ENCODE results near the gene FBLN2.

The FBLN2 gene

GRCh38 chr3:13533885-13534301 is 15.0 kb upstream of the FBLN2 start:
- no peak for DNase-seq

DNA sequence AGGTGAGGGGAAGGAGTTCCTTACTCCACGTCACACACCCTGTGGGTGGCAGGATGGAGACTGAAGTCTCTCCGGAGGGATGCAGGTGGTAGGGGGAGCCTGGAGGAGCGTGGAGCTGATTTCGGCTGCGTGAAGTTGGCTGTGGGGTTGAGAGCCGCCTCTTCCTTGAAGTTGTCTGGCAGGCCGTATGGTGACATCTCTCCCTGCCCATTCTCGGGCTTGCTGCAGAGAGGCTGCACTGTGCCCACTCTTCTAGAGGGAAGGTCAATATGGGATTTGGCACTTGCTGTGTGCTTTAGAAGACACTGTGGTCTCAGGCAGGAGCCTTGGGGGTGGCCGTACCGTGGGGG is 13.4 kb upstream of the FBLN2 start:
- DNase-seq = no peak

DNA sequence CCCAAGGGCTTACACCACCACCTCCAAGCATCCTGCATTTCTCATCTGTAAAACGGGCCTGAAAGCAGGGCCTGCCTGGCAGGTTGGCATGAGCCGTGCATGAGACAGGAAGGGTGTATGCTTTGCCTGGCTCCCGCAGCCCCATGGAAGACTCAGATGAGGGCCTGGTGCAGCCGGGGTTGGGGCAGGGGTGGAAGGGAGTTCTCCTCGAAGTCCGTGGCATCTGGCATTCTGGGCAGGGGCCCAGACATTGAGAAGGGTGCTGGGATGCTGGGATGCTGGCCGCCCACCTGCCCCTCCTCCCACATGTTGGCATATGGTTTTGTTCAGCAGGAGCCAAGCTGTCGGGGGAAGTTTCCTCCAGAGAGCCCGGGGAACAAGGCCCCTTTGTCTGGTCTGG is 13.0 kb upstream of the FBLN2 start:
- no peak for DNase-seq

- DNase-seq = no peak
These were observed 12.5 kb upstream of the FBLN2 start for GRCh38 chr3:13536432-13536831.

- no peak for DNase-seq
These were observed 12.1 kb upstream of the FBLN2 start for GRCh38 chr3:13536832-13537231.

DNA sequence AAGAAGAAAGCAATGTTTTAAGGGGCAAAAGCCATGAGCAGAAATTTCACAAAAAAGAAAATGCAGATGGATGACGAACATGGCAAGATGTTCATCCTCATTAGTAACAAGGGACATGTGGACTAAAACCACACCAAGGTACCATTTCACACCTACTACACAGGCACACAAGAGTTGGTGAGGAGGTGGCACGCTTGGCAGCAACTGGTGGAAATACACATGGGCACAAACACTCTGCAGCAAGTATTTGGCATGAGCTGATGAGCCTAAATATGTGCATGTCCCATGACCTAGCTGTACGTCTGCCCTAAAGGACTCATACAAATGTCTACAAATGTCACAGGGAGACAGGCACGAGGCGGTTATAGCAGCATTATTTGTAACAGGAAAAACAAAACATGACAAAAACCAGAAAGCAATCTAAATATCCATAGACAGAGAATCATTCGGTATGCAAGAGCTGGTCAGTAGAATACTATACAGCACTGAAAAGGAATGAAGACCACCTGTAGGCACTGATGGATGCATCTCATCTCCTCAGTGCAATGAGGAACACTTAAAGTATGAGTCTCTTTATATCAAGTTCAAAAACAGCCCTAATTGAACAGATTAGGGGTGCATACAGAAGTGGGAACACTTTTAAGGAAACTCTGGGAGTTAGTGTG is 11.5 kb upstream of the FBLN2 start:
- no peak for DNase-seq

DNA sequence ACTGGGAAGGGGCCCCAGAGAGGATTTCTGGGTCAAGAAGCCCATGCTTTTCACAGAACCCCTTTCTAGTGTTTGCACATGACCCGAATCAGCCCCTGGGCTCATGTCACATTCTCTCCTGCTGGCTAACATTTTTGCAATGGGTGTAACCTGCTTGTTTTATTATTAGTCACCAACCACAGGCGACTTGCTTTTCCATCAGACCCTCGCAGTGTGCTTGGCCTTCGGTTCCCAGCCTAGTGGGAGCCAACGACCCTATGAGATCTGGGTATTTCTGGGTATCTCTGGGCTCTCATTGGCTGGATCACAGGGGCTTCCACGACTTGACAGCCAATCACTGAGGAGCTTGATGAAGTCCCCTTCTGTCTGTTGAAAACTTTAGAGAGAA is 11.0 kb upstream of the FBLN2 start:
- DNase-seq = no peak

GRCh38 chr3:13538520-13539291 is 10.2 kb upstream of the FBLN2 start:
- no peak for DNase-seq

DNA sequence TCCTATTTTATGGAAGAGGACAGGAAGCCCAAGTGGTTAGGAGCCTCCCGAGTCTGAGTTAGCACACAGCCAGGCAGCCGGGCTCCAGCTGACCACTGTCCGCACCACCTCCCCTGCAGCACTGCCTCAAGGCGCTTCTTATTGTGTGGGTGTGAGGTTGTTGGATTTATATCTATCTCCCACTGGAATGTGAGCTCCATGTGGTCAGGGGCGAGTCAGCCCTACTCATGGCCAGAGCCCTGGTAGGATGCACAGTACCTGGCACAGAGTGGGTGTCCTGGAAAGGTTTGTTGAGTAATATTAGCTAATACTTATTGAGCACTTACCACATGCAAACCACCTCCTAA is 9.7 kb upstream of the FBLN2 start:
- DNase-seq = no peak

DNA sequence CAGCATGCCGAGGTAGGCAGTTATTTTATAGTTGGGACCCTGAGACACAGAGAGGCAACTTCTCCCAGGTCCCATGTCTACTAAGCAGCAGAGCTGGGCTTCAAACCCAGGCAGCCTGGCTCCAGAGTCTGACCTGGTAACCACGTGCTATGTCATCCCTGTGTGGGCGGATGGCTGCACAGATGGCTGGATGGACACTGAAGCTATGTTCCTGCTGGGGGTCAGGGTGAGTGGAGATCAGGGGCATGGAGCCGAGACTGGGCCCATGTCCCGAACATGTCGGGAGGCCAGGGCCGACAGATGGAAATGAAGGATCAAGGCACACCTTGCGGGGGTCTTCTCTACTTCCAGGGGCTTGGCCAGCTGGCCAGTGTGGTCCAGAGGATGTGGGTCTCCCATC is 9.3 kb upstream of the FBLN2 start:
- DNase-seq = no peak

GRCh38 chr3:13540297-13540995 is 8.5 kb upstream of the FBLN2 start:
- no peak for DNase-seq

- no peak for DNase-seq
These were observed 7.2 kb upstream of the FBLN2 start for GRCh38 chr3:13541691-13542090.

GRCh38 chr3:13542142-13542541 is 6.8 kb upstream of the FBLN2 start:
- no peak for DNase-seq

DNA sequence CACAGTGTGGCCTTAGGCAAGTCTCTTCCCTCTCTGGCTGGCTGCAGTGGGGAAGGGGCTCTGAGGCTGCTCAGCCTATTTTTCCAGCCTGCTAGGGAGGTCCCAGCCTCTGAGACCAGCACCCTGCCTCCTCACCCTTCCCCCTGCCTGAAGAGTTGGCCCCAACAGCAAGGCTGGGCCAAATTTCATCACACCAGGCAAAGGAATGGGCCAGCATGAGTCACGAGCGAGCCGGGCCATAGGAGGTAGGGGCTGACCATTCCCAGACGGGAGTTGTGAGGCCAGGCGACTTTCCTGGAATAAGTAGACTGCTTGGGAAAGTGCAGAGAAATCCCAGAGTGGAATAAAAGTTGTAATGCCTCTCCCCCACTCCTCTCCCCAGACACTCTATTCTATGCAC is 5.7 kb upstream of the FBLN2 start:
- no peak for DNase-seq

DNA sequence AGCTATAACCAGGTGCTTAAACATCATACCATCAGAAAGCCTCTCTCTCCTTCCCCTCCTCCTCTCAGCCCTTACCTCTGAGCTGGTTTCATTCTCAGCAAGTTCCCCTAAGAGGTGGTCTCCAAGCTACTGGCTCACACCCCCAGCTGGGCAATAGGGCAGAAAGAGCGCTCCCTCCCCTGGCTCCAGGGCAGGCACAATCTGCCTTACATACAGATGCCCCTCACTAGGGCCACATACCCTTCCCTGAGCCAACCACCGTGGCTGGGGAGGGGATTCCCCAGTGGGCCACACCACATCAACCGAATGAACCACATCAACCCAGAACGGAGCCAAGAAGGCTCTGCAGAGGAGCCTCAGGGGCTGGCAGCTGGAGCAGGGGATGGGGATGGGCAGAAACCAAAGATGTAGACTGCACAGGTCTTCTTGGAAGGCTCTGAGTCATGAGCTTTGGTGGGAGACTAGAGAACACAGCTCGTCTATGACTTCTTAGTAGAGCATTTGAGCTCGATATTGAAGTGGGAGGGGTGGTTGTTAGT is 4.6 kb upstream of the FBLN2 start:
- no peak for DNase-seq

DNA sequence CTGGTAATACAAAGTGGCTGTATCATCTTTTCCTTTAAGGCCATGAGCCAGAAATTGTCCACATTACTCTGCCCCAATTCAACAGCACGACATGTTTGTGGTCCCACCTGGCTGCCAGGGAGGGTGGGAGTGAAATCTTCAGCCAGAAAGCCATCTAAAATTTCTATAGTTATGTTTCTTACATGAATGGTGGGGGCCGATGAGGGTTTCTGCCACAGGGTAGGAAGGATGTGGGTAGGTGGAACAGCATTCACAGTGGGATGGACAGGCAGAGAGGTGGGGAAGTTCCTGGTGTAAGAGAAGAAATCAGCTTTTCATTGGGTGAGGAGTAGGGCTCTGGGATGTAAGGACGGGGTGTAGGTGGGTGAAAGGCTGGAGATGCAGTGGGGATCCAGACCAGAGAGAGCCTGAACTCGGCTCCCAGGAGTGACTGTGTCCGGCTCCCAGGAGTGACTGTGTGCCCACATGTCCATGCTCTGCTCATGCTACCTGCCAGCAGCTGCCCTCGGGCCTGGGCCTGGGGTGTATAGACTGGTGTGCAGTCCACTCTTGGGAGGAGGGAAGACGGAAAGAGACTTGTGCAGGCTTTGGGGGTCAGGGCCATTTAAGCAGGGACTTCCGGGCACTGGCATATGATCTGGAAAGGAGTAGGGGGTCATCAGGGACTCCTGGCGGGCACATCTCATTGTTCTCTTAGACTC is 3.8 kb upstream of the FBLN2 start:
- DNase-seq = no peak

GRCh38 chr3:13545952-13546454 is 2.9 kb upstream of the FBLN2 start:
- no peak for DNase-seq

DNA sequence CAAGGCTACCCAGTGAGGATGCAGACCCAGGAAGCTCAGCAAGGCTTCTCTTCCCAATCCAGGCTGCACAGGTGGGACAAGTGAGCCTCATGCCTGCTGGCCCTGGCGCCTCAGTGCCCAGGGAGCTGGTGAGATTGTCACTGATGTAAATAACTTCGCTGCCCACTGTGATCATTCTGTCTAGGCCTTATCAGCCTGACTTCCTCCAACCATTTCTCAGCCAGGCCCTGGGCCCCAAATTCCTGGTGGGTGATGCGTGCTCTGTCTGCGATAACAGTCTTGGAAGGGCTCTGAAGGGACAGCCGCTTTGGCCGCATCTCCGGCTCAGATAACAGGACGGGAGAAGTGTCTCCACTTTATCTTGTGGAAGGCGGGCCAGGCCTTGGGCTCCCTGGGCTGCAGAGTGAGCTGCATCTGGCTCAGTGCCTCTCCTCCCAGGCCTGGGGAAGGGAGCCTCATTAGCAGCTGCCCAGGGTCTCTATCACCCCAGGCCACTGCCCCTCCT is 2.2 kb upstream of the FBLN2 start:
- peak; percentile 63 for DNase-seq

GRCh38 chr3:13547591-13548371 is 1.1 kb upstream of the FBLN2 start:
- DNase-seq = no peak

GRCh38 chr3:13549623-13550422 is 898 bp downstream of the FBLN2 start:
- DNase-seq = no peak

GRCh38 chr3:13550423-13550690 is 1.4 kb downstream of the FBLN2 start:
- no peak for DNase-seq

Measured in retina (tissue), 1 donor.